Colonic mucosa (tissue), 4 donors: ENCODE measurements around the gene TCF4. TPM values are rescaled to one million over a fixed set of nuclear protein-coding genes. Genes with fewer than 3 reads are reported as not detected.

ENCODE experiments used
- DNase-seq: peaks from one replicate; pipeline ENCODE4 v3.0.0-alpha.2; 2020
- H3K27ac ChIP-seq: fragments of 200-600 bp; one replicate; pipeline ENCODE4 v1.8.0; 2021
- H3K27me3 ChIP-seq: fragments of 200-600 bp; one replicate; pipeline ENCODE4 v1.8.0; 2021
- H3K36me3 ChIP-seq: fragments of 200-600 bp; one replicate; pipeline ENCODE4 v1.8.0; 2021
- H3K4me1 ChIP-seq: fragments of 200-600 bp; one replicate; pipeline ENCODE4 v1.8.0; 2021; ENCODE audit warnings: mild to moderate bottlenecking
- H3K4me3 ChIP-seq: fragments of 200-600 bp; one replicate; pipeline ENCODE4 v1.8.0; 2021
- H3K9ac ChIP-seq, 2 donors: one replicate each; pipeline ENCODE4 v1.7.0; 2013; ENCODE audit warnings: control low read depth in 2 of 2, low read depth in 2 of 2, low read length in 2 of 2
- H3K9me3 ChIP-seq: fragments of 200-600 bp; one replicate; pipeline ENCODE4 v1.8.0; 2021
- CTCF ChIP-seq: fragments of 200-600 bp; IDR thresholded peaks from one replicate; pipeline ENCODE4 v1.8.0; 2022; ENCODE audit warnings: antibody characterized with exemption, mild to moderate bottlenecking
- intact Hi-C: fragments of 100-400 bp; cut with DNase I; formaldehyde crosslinking; loops from one replicate; pipeline ENCODE4 v1.14.1; 2022
- total RNA-seq, 2 donors: library from RNA; stranded (reverse); fragmentation: NEBNext Ultra II Directional in 1 of 2; extraction: Animal tissue kit (Norgen Biotek cat#: 25700) in 1 of 2; gene quantifications; one replicate each; pipeline ENCODE4 v1.2.1, GENCODE V29; 2021
- donor health status: healthy.
- donor health status: DM: no; HTN: no; CAD: no.
- donor health status: DM: no; HTN: no; CAD: no.

The TCF4 gene
- total RNA-seq, 2 donors from 2014 or later, result 9.8 to 29.0 TPM

- Histone ChIP-seq H3K9me3 (no peaks in the 10 kb centered on the region), H3K4me3 (peak overlapping the region; percentile 31), H3K9ac (peak overlapping the region in 1 of 2 donors; percentile 35), H3K27ac (peak overlapping the region; percentile 44), H3K4me1 (no peaks in the 10 kb centered on the region), H3K36me3 (no peaks in the 10 kb centered on the region), H3K27me3 (peaks cover 5% of the 10 kb centered on the region)
- intact Hi-C loops, result loop anchor here (10.0 kb wide), 1 partner anchor 183 kb away; no protein-coding TSS in a partner anchor
- TF ChIP-seq CTCF, result no peak
- DNase-seq, result peak; percentile 18
Measured at GRCh38 chr18:55587418-55588110, 428 bp downstream of the TCF4 start.

- H3K4me3 ChIP-seq, result peak overlapping the region; percentile 7
- no peak for TF ChIP-seq CTCF
- no peak for DNase-seq
- H3K36me3 ChIP-seq, result no peaks in the 10 kb centered on the region
- no peaks in the 10 kb centered on the region for H3K9me3 ChIP-seq
- H3K27ac ChIP-seq, result peak overlapping the region; percentile 38
- intact Hi-C loops, result loop anchor here (10.0 kb wide), 1 partner anchor 181 kb away; no protein-coding TSS in a partner anchor
- H3K9ac ChIP-seq, result peak overlapping the region in 1 of 2 donors; percentile 37
- H3K27me3 ChIP-seq, result peaks cover 5% of the 10 kb centered on the region
- H3K4me1 ChIP-seq, result no peaks in the 10 kb centered on the region
Measured at GRCh38 chr18:55585920-55586561, 2.0 kb downstream of the TCF4 start.

GRCh38 chr18:55585065-55585919 lies 2.7 kb downstream of the TCF4 start:
- intact Hi-C loops, result loop anchor here (10.0 kb wide), 1 partner anchor 180 kb away; no protein-coding TSS in a partner anchor
- TF ChIP-seq CTCF, result no peak
- Histone ChIP-seq H3K27ac (peak overlapping the region; percentile 38), H3K27me3 (peaks cover 5% of the 10 kb centered on the region), H3K9me3 (no peaks in the 10 kb centered on the region), H3K9ac (peak overlapping the region in 1 of 2 donors; percentile 37), H3K4me3 (peak overlapping the region; percentile 7), H3K36me3 (no peaks in the 10 kb centered on the region), H3K4me1 (no peaks in the 10 kb centered on the region)
- DNase-seq, result no peak

GRCh38 chr18:55584201-55584600 lies 3.8 kb downstream of the TCF4 start:
- no peaks in the 10 kb centered on the region for H3K9me3 ChIP-seq
- DNase-seq, result no peak
- peaks cover 5% of the 10 kb centered on the region for H3K27me3 ChIP-seq
- no peaks in the 10 kb centered on the region for H3K4me1 ChIP-seq
- no peaks in the 10 kb centered on the region for H3K36me3 ChIP-seq
- H3K27ac ChIP-seq, result no peak overlapping the region
- no peak for TF ChIP-seq CTCF
- no peak overlapping the region for H3K4me3 ChIP-seq
- intact Hi-C loops, result loop anchor here (10.0 kb wide), 1 partner anchor 179 kb away; no protein-coding TSS in a partner anchor
- H3K9ac ChIP-seq, result no peak overlapping the region

- Histone ChIP-seq H3K4me1 (no peaks in the 10 kb centered on the region), H3K27ac (no peak overlapping the region)
- intact Hi-C loops, result loop anchor here (10.0 kb wide), 1 partner anchor 178 kb away; no protein-coding TSS in a partner anchor
Measured at GRCh38 chr18:55582325-55582724, 5.7 kb downstream of the TCF4 start.

More at GRCh38 chr18:55582325-55582724, 5.7 kb downstream of the TCF4 start:
- DNase-seq, result no peak
- H3K4me3 ChIP-seq, result no peak overlapping the region
- H3K36me3 ChIP-seq, result no peaks in the 10 kb centered on the region
- H3K27me3 ChIP-seq, result no peaks in the 10 kb centered on the region
- no peak overlapping the region for H3K9ac ChIP-seq
- no peaks in the 10 kb centered on the region for H3K9me3 ChIP-seq
- TF ChIP-seq CTCF, result no peak
